ENCODE measurements around the gene NACC1. TPM values are rescaled to one million over a fixed set of nuclear protein-coding genes. Genes with fewer than 3 reads are reported as not detected.
A peak's percentile ranks its signal among the peaks of the same experiment; 100 is the strongest.

NACC1 gene
- total and polyA plus RNA-seq, 2 of the 8 experiments (the other 6 are each of a cell fraction or from before 2014, with no cell fraction given): 234 to 301 TPM

DNA sequence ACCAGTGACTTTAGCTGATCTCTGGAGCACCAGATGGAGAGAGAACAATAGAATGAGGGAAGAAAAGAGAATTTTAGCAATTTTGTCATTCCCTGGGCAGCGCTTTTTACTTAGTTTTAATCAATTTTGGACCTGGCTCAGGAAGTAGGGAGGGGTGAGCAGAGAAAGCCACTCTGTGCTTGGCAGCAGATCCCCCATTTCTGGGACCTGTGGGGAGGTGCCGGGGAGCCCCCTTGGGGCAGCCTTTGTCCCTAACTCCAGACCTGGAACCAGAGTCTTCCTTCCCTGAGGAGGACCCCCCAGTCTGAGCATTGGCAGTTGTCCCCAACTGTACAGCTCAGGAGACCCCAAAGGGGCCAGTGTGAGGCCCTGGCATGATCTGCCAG, 25.9 kb upstream of the NACC1 start:
- no peak overlapping the region; the same call in 1 of the 2 replicates for H4K8ac ChIP-seq (ENCODE audit: extremely low read depth, insufficient read depth, low read length)
- H2BK20ac ChIP-seq (ENCODE audit: low read length): peak overlapping the region; percentile 13; the same call in 1 of the 2 replicates
- H2BK5ac ChIP-seq (ENCODE audit: low read depth, low read length): peak overlapping the region; percentile 1; the same call in 1 of the 2 replicates
- ChIA-PET POLR2A (ENCODE audit: partially characterized antibody) (interaction anchor here (1.2 to 2.1 kb wide), 8 partner anchors 9 to 127 kb away, joined by 3 to 8 read pairs (median 4); partner anchors contain the start of gene NACC1), CTCF (ENCODE audit: partially characterized antibody) (interaction anchor here (0.9 to 48.8 kb wide), 10 partner anchors 14 to 128 kb away, joined by 3 to 1145 read pairs (median 44); no protein-coding TSS in a partner anchor)
- H3K9ac ChIP-seq (replicated peaks in 1 of 4; ENCODE audit: extremely low read depth in 1 of 4, low read depth in 3 of 4, low read length in 3 of 4): no peak overlapping the region
- H3K4me3 ChIP-seq (ENCODE audit: extremely low read depth in 1 of 4, insufficient read depth in 2 of 4, low read depth in 3 of 4, low read length in 4 of 4): peak overlapping the region in 1 of 4 experiments; percentile 40; a peak in 1 of 8 replicates
- H2BK120ac ChIP-seq (replicated peaks; ENCODE audit: low read depth, low read length): no peak overlapping the region
- H3K27ac ChIP-seq (ENCODE audit: low read depth, low read length): no peak overlapping the region
- H3K4ac ChIP-seq (replicated peaks; ENCODE audit: insufficient read length, low read depth, low read length): no peak overlapping the region
- no peak for DNase-seq (ENCODE audit: low read depth in 1 of 2, low spot score in 2 of 2)
- no peak overlapping the region for H3K18ac ChIP-seq (ENCODE audit: extremely low read depth, low read length)
- no peak overlapping the region for H3K23ac ChIP-seq (ENCODE audit: insufficient read length)
- H3K4me2 ChIP-seq (ENCODE audit: insufficient read depth in 1 of 2, low read depth in 2 of 2, low read length in 2 of 2): peak overlapping the region in 1 of 2 experiments; percentile 59; a peak in 1 of 4 replicates
- no peak overlapping the region for H2BK12ac ChIP-seq (ENCODE audit: low read depth, low read length)
- peaks cover 3% of the 10 kb centered on the region; the same call in 1 of the 2 replicates for H3K23me2 ChIP-seq (ENCODE audit: low read depth, low read length)
- no peak overlapping the region for H2AK5ac ChIP-seq (ENCODE audit: low read depth, low read length)
- no peak overlapping the region for H2AFZ ChIP-seq (ENCODE audit: low read length)
- peaks cover 0 to 18% (median 15%) of the 10 kb centered on the region in 4 experiments; a peak in 5 of 7 replicates for H3K4me1 ChIP-seq (replicated peaks in 1 of 4; ENCODE audit: control insufficient read depth in 3 of 4, insufficient read depth in 4 of 4, low read length in 3 of 4)
- no peaks in the 10 kb centered on the region for H3K9me3 ChIP-seq (ENCODE audit: insufficient read depth in 2 of 2, low read depth in 1 of 2, low read length in 1 of 2)
- no peaks in the 10 kb centered on the region for H3K36me3 ChIP-seq (ENCODE audit: control insufficient read depth in 2 of 4, insufficient read depth in 4 of 4, low read length in 3 of 4)
- 73% methylated on average over 2 of the region's 2 CpGs; no CpG with 5 or more reads in 1 of the 2 experiments for WGBS, 2 experiments (ENCODE audit: extremely low coverage in 1 of 2, insufficient coverage in 1 of 2, insufficient read length in 1 of 2, insufficient replicate concordance in 2 of 2, low coverage in 1 of 2, low lambda C conversion rate in 2 of 2, missing lambda C conversion rate in 1 of 2)
- TF ChIP-seq BRCA1 (IDR thresholded peaks at IDR 0.05; ENCODE audit: low read depth, low read length) (no peak), CBX5 (IDR thresholded peaks at IDR 0.05; ENCODE audit: low read depth, low read length) (no peak), YY1 (IDR thresholded peaks at IDR 0.05; ENCODE audit: low read depth, low read length) (no peak), JUND (IDR thresholded peaks at IDR 0.05; ENCODE audit: low read length) (no peak), ATF2 (IDR thresholded peaks at IDR 0.05; ENCODE audit: low read length) (no peak), SP4 (IDR thresholded peaks at IDR 0.05; ENCODE audit: low read length) (no peak), HDAC6 (IDR thresholded peaks at IDR 0.05; ENCODE audit: low read depth, low read length) (no peak), POU5F1 (IDR thresholded peaks at IDR 0.05; ENCODE audit: low read depth, low read length) (no peak), TEAD4 (IDR thresholded peaks at IDR 0.05; ENCODE audit: low read depth, low read length) (no peak), CREB1 (IDR thresholded peaks at IDR 0.05) (no peak), CEBPB (IDR thresholded peaks at IDR 0.05; ENCODE audit: low read depth, low read length) (no peak), EZH2 (IDR thresholded peaks at IDR 0.05; ENCODE audit: low read depth, low read length, severe bottlenecking) (no peak)
- TF ChIP-seq, protein P1, sequence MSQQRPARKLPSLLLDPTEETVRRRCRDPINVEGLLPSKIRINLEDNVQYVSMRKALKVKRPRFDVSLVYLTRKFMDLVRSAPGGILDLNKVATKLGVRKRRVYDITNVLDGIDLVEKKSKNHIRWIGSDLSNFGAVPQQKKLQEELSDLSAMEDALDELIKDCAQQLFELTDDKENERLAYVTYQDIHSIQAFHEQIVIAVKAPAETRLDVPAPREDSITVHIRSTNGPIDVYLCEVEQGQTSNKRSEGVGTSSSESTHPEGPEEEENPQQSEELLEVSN (IDR thresholded peaks at IDR 0.05): no peak
- no peaks in the 10 kb centered on the region for H3K79me2 ChIP-seq (ENCODE audit: control insufficient read depth in 1 of 2, insufficient read depth in 2 of 2, low read length in 2 of 2)
- no peak for FAIRE-seq
- no peak overlapping the region for H2BK15ac ChIP-seq (ENCODE audit: low read length)
- peaks cover 2% of the 10 kb centered on the region in 2 experiments for H4K20me1 ChIP-seq (replicated peaks in 1 of 2; ENCODE audit: control insufficient read depth in 1 of 2, insufficient read depth in 2 of 2, low read length in 2 of 2)
- H3K14ac ChIP-seq (ENCODE audit: insufficient read length): no peak overlapping the region
- no peak overlapping the region for H3K56ac ChIP-seq (replicated peaks; ENCODE audit: insufficient read length, low read depth, low read length)
- no peaks in the 10 kb centered on the region for H3K79me1 ChIP-seq (ENCODE audit: low read depth, low read length)
- no peak overlapping the region for H4K91ac ChIP-seq (replicated peaks; ENCODE audit: insufficient read length, low read length)
- H4K5ac ChIP-seq (ENCODE audit: insufficient read length, low read depth, low read length): no peak overlapping the region
- peaks cover 2 to 57% (median 32%) of the 10 kb centered on the region in 4 experiments for H3K27me3 ChIP-seq (replicated peaks in 1 of 4; ENCODE audit: control insufficient read depth in 3 of 4, extremely low read depth in 1 of 4, insufficient read depth in 3 of 4, low read length in 3 of 4)

All from H1 (cell line).